HG03135 (cell line): Measurements from ENCODE around the gene SEZ6L.

Experiments
- ATAC-seq: cut with Tn5 transposase; IDR thresholded peaks from one replicate; pipeline ENCODE4 v1.9.1; 2021; ENCODE audit warnings: mild to moderate bottlenecking, moderate library complexity; ENCODE audit not compliant: unreplicated experiment

SEZ6L gene

GRCh38 chr22:26174280-26174679, 5.0 kb downstream of the SEZ6L start:
- ATAC-seq, result no peak

- no peak for ATAC-seq
These were observed 13.5 kb downstream of the SEZ6L start for GRCh38 chr22:26182723-26183122.

GRCh38 chr22:26185190-26185589, 15.9 kb downstream of the SEZ6L start:
- ATAC-seq, result no peak

GRCh38 chr22:26188341-26188740, 19.1 kb downstream of the SEZ6L start:
- no peak for ATAC-seq

GRCh38 chr22:26194313-26194712, 25.1 kb downstream of the SEZ6L start:
- no peak for ATAC-seq

GRCh38 chr22:26194877-26195276, 25.6 kb downstream of the SEZ6L start:
- ATAC-seq, result no peak

GRCh38 chr22:26196657-26197056, 27.4 kb downstream of the SEZ6L start:
- no peak for ATAC-seq

GRCh38 chr22:26197425-26197824, 28.2 kb downstream of the SEZ6L start:
- ATAC-seq, result no peak

- ATAC-seq, result no peak
These were observed 30.4 kb downstream of the SEZ6L start for GRCh38 chr22:26199665-26200064.

GRCh38 chr22:26202280-26202924, 33.1 kb downstream of the SEZ6L start:
- no peak for ATAC-seq

- ATAC-seq, result no peak
These were observed 36.2 kb downstream of the SEZ6L start for GRCh38 chr22:26205494-26205893.

GRCh38 chr22:26210334-26210733, 41.1 kb downstream of the SEZ6L start:
- no peak for ATAC-seq

- no peak for ATAC-seq
These were observed 44.6 kb downstream of the SEZ6L start for GRCh38 chr22:26213826-26214225.

- ATAC-seq, result no peak
These were observed 45.2 kb downstream of the SEZ6L start for GRCh38 chr22:26214466-26214865.

GRCh38 chr22:26215736-26216135, 46.5 kb downstream of the SEZ6L start:
- no peak for ATAC-seq

- ATAC-seq, result no peak
These were observed 55.9 kb downstream of the SEZ6L start for GRCh38 chr22:26225207-26225606.

- no peak for ATAC-seq
These were observed 57.5 kb downstream of the SEZ6L start for GRCh38 chr22:26226538-26227297.

- no peak for ATAC-seq
These were observed 60.6 kb downstream of the SEZ6L start for GRCh38 chr22:26229910-26230309.

GRCh38 chr22:26234296-26234695, 65.0 kb downstream of the SEZ6L start:
- no peak for ATAC-seq

GRCh38 chr22:26235792-26236487, 66.7 kb downstream of the SEZ6L start:
- no peak for ATAC-seq

- ATAC-seq, result no peak
These were observed 67.7 kb downstream of the SEZ6L start for GRCh38 chr22:26236991-26237390.

GRCh38 chr22:26238596-26238995, 69.3 kb downstream of the SEZ6L start:
- no peak for ATAC-seq
